ENCODE results near the gene CLSTN2. TPM values are rescaled to one million over a fixed set of nuclear protein-coding genes. Genes with fewer than 3 reads are reported as not detected.

CLSTN2 gene
- total RNA-seq, 1 experiment from 2014 or later: 0.02 TPM

DNA sequence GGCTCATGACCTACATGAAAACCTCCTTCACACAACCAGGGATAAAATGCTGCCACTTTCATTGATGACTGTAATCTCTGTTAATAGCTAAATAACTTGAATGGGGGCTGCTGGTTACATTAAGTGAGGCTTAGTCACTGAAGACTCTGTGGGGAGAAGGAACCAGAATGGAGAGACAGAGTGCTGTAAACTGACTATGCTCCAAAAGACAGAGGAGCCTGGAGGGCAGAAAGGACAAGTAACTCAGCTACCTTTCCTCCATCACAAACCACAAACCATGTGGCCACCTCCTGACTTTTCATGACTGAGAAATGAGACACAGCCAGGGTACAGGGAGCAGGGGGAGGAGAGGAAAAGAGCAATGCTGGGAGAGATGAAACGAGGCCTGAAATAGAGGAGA, 645.8 kb downstream of the CLSTN2 start (continued):
- TF ChIP-seq, protein P1, sequence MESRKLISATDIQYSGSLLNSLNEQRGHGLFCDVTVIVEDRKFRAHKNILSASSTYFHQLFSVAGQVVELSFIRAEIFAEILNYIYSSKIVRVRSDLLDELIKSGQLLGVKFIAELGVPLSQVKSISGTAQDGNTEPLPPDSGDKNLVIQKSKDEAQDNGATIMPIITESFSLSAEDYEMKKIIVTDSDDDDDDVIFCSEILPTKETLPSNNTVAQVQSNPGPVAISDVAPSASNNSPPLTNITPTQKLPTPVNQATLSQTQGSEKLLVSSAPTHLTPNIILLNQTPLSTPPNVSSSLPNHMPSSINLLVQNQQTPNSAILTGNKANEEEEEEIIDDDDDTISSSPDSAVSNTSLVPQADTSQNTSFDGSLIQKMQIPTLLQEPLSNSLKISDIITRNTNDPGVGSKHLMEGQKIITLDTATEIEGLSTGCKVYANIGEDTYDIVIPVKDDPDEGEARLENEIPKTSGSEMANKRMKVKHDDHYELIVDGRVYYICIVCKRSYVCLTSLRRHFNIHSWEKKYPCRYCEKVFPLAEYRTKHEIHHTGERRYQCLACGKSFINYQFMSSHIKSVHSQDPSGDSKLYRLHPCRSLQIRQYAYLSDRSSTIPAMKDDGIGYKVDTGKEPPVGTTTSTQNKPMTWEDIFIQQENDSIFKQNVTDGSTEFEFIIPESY (IDR thresholded peaks at IDR 0.05; ENCODE audit: extremely low read depth, insufficient replicate concordance, low read length): no peak
- TF ChIP-seq TCF7L2 (IDR thresholded peaks at IDR 0.05; ENCODE audit: borderline replicate concordance, extremely low read depth, insufficient read depth, insufficient read length) (no peak), RAD21 (IDR thresholded peaks at IDR 0.05; ENCODE audit: low read depth) (no peak), ZNF274 (IDR thresholded peaks at IDR 0.05; ENCODE audit: low read depth, low read length) (no peak), ZFX (IDR thresholded peaks at IDR 0.05) (no peak), CBX3 (IDR thresholded peaks at IDR 0.05; ENCODE audit: low read depth) (no peak), SP1 (IDR thresholded peaks at IDR 0.05; ENCODE audit: low read depth) (no peak), EZH2 (IDR thresholded peaks at IDR 0.05) (no peak)

DNA sequence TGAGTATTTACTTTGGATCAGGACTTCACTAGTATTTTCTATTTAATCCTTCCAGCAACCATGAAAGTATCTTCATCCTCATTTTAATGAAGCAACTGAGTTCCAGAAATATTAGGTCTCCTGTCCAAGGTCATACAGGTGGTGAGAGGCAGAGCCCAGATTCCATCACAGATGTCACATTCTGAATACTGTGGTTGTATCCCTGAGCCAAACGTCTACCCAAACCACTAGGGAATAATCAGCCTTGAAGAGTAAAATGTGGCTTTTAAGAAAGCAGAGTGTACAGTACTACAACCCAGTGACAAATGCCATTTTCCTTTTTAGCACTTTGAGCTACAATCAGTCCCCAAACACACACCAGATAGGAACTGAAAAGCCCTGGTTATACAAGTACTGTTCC, 649.6 kb downstream of the CLSTN2 start:
- ChIA-PET RAD21 (ENCODE audit: low non-redundant PET in 1 of 2, low total read pairs in 2 of 2, uncharacterized antibody in 2 of 2, unreplicated experiment in 2 of 2) (no interaction called here), CTCF (no interaction called here), POLR2A (no interaction called here)
- no peak overlapping the region for H3K4me3 ChIP-seq (replicated peaks in 1 of 2; ENCODE audit: low read depth in 1 of 2, low read length in 2 of 2)
- BruUV-seq (replicated peaks): no TSS peak
- no peak overlapping the region for H3K27ac ChIP-seq (ENCODE audit: low read depth, low read length)
- no peak for ATAC-seq
- H3K79me2 ChIP-seq (ENCODE audit: insufficient read depth, low read length): no peaks in the 10 kb centered on the region
- H3K27me3 ChIP-seq (ENCODE audit: insufficient read depth, low read length): peaks cover 46% of the 10 kb centered on the region
- intact Hi-C loops (cut with micrococcal nuclease): no loop called here
- no peaks in the 10 kb centered on the region for H3K36me3 ChIP-seq (ENCODE audit: control insufficient read depth in 1 of 2, insufficient read depth in 2 of 2, low read length in 2 of 2)
- no peaks in the 10 kb centered on the region for H3K4me1 ChIP-seq (ENCODE audit: control insufficient read depth in 1 of 2, insufficient read depth in 2 of 2, low read length in 2 of 2)
- no peak overlapping the region for H3K9ac ChIP-seq (ENCODE audit: low read length)
- no peaks in the 10 kb centered on the region for H4K20me1 ChIP-seq (ENCODE audit: insufficient read depth)
- no peak overlapping the region for H3K4me2 ChIP-seq (ENCODE audit: low read length)
- no peak overlapping the region for H2AFZ ChIP-seq (ENCODE audit: low read depth, low read length, poor library complexity, severe bottlenecking)
- no peak for DNase-seq (ENCODE audit: low read depth, low spot score)
- no peaks in the 10 kb centered on the region for H3K9me2 ChIP-seq (ENCODE audit: insufficient read depth)
- H3K9me3 ChIP-seq (ENCODE audit: control insufficient read depth in 1 of 2, insufficient read depth in 1 of 2, low read depth in 1 of 2, low read length in 2 of 2): no peaks in the 10 kb centered on the region
- TF ChIP-seq EGR1 (IDR thresholded peaks at IDR 0.05; ENCODE audit: low read depth) (no peak), SP1 (IDR thresholded peaks at IDR 0.05; ENCODE audit: low read depth) (no peak), EZH2phosphoT487 (IDR thresholded peaks at IDR 0.05; ENCODE audit: borderline replicate concordance) (no peak), FOSL1 (IDR thresholded peaks at IDR 0.05; ENCODE audit: low read depth) (no peak), SRF (IDR thresholded peaks at IDR 0.05; ENCODE audit: low read depth) (no peak), ELF1 (IDR thresholded peaks at IDR 0.05; ENCODE audit: borderline replicate concordance, low read depth) (no peak), CEBPB (IDR thresholded peaks at IDR 0.05; ENCODE audit: low read depth) (no peak), YY1 (IDR thresholded peaks at IDR 0.05; ENCODE audit: extremely low read depth, insufficient replicate concordance, low read depth, low read length) (no peak), RAD21 (IDR thresholded peaks at IDR 0.05; ENCODE audit: low read depth) (no peak), POLR2AphosphoS5 (IDR thresholded peaks at IDR 0.05; ENCODE audit: low read depth, low read length) (no peak), ZNF274 (IDR thresholded peaks at IDR 0.05; ENCODE audit: low read depth, low read length) (no peak), POLR2A (IDR thresholded peaks at IDR 0.05; ENCODE audit: borderline replicate concordance, extremely low read depth, insufficient read depth, insufficient read length) (no peak), TCF7L2 (IDR thresholded peaks at IDR 0.05; ENCODE audit: borderline replicate concordance, extremely low read depth, insufficient read depth, insufficient read length) (no peak), ZFX (IDR thresholded peaks at IDR 0.05) (no peak)
- TF ChIP-seq, protein P2, sequence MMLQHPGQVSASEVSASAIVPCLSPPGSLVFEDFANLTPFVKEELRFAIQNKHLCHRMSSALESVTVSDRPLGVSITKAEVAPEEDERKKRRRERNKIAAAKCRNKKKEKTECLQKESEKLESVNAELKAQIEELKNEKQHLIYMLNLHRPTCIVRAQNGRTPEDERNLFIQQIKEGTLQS (IDR thresholded peaks at IDR 0.05): no peak
- TF ChIP-seq, protein P3, sequence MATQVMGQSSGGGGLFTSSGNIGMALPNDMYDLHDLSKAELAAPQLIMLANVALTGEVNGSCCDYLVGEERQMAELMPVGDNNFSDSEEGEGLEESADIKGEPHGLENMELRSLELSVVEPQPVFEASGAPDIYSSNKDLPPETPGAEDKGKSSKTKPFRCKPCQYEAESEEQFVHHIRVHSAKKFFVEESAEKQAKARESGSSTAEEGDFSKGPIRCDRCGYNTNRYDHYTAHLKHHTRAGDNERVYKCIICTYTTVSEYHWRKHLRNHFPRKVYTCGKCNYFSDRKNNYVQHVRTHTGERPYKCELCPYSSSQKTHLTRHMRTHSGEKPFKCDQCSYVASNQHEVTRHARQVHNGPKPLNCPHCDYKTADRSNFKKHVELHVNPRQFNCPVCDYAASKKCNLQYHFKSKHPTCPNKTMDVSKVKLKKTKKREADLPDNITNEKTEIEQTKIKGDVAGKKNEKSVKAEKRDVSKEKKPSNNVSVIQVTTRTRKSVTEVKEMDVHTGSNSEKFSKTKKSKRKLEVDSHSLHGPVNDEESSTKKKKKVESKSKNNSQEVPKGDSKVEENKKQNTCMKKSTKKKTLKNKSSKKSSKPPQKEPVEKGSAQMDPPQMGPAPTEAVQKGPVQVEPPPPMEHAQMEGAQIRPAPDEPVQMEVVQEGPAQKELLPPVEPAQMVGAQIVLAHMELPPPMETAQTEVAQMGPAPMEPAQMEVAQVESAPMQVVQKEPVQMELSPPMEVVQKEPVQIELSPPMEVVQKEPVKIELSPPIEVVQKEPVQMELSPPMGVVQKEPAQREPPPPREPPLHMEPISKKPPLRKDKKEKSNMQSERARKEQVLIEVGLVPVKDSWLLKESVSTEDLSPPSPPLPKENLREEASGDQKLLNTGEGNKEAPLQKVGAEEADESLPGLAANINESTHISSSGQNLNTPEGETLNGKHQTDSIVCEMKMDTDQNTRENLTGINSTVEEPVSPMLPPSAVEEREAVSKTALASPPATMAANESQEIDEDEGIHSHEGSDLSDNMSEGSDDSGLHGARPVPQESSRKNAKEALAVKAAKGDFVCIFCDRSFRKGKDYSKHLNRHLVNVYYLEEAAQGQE (IDR thresholded peaks at IDR 0.05; ENCODE audit: low read depth): no peak

All from HCT116 (cell line).